HCT116 (cell line): ENCODE data around the gene MSLN.

Experiments used
- ATF3 ChIP-seq: IDR thresholded peaks from 2 replicates; pipeline ENCODE4 v1.6.1; 2012
- CEBPB ChIP-seq: IDR thresholded peaks from 2 replicates; pipeline ENCODE4 v1.6.1; 2012; ENCODE audit warnings: low read depth
- CTCF ChIP-seq, 3 experiments: fragments of 200-600 bp in 1 of 3; sonication (generic) in 1 of 3; IDR thresholded peaks in 2 of 3; conservative IDR thresholded peaks in 1 of 3; 2 replicates each; pipeline ENCODE4 v1.5.1; 2012 to 2017; ENCODE audit warnings: low read depth in 2 of 3, low read length in 2 of 3, antibody characterized with exemption in 1 of 3, borderline replicate concordance in 1 of 3, control low read depth in 1 of 3, mild to moderate bottlenecking in 1 of 3, mixed read lengths in 1 of 3, mixed run types in 1 of 3, moderate library complexity in 1 of 3; ENCODE audit not compliant: insufficient read depth in 1 of 3
- EZH2 ChIP-seq: fragments of 200-600 bp; sonication (generic); IDR thresholded peaks from 2 replicates; pipeline ENCODE4 v1.6.1; 2017; ENCODE audit warnings: antibody characterized with exemption, mixed run types
- MAX ChIP-seq: IDR thresholded peaks from 2 replicates; pipeline ENCODE4 v1.6.1; 2012
- POLR2A ChIP-seq: IDR thresholded peaks from 2 replicates; pipeline ENCODE4 v1.7.0; 2011; ENCODE audit warnings: borderline replicate concordance; ENCODE audit not compliant: insufficient read depth, insufficient read length; ENCODE audit errors: extremely low read depth
- POLR2AphosphoS5 ChIP-seq: IDR thresholded peaks from 2 replicates; pipeline ENCODE4 v1.6.1; 2011; ENCODE audit warnings: mild to moderate bottlenecking, low read depth, low read length, moderate library complexity
- RAD21 ChIP-seq: IDR thresholded peaks from 2 replicates; pipeline ENCODE4 v1.6.1; 2012; ENCODE audit warnings: low read depth, mild to moderate bottlenecking
- SIN3A ChIP-seq: IDR thresholded peaks from 2 replicates; pipeline ENCODE4 v1.6.1; 2012; ENCODE audit warnings: low read depth
- SRF ChIP-seq: IDR thresholded peaks from 2 replicates; pipeline ENCODE4 v1.6.1; 2012; ENCODE audit warnings: low read depth
- YY1 ChIP-seq: IDR thresholded peaks from 2 replicates; pipeline ENCODE4 v1.6.1; 2011; ENCODE audit warnings: low read length, low read depth, moderate library complexity, mild to moderate bottlenecking; ENCODE audit not compliant: insufficient replicate concordance; ENCODE audit errors: extremely low read depth
- ZFX ChIP-seq: fragments of 450-650 bp; IDR thresholded peaks from 2 replicates; pipeline ENCODE4 v1.6.1; 2017

- TF ChIP-seq MAX: no peak
- no peak for TF ChIP-seq CTCF (IDR thresholded peaks at IDR 0.05 in 2 of 3, conservative IDR thresholded peaks at IDR 0.05 in 1 of 3; ENCODE audit: borderline replicate concordance in 1 of 3, insufficient read depth in 1 of 3, low read depth in 2 of 3, low read length in 2 of 3)
- no peak for TF ChIP-seq YY1
- TF ChIP-seq RAD21: no peak
- TF ChIP-seq POLR2AphosphoS5: no peak
- TF ChIP-seq ATF3: no peak
- TF ChIP-seq EZH2: no peak
- no peak for TF ChIP-seq SRF
- no peak for TF ChIP-seq SIN3A
- no peak for TF ChIP-seq CEBPB
- TF ChIP-seq POLR2A: no peak
- no peak for TF ChIP-seq ZFX
Measured at GRCh38 chr16:714079-714478, 46.5 kb upstream of the MSLN start.
